MG63 (cell line): ENCODE data around the gene IL9. TPM values are rescaled to one million over a fixed set of nuclear protein-coding genes. Genes with fewer than 3 reads are reported as not detected.

ENCODE experiments used
- DNase-seq: peaks from one replicate; pipeline ENCODE4 v3.0.0-alpha.2; 2020
- H3K27me3 ChIP-seq: fragments of 250-450 bp; sonication (Bioruptor Pico); 2 replicates; pipeline ENCODE4 v1.5.1; 2020; ENCODE audit warnings: mild to moderate bottlenecking, moderate library complexity
- H3K36me3 ChIP-seq: fragments of 250-450 bp; sonication (Bioruptor Pico); 2 replicates; pipeline ENCODE4 v1.5.1; 2020; ENCODE audit warnings: mild to moderate bottlenecking, moderate library complexity
- H3K4me3 ChIP-seq: fragments of 250-450 bp; sonication (Bioruptor Pico); 2 replicates; pipeline ENCODE4 v1.5.1; 2020; ENCODE audit warnings: mild to moderate bottlenecking, moderate library complexity
- H3K9me3 ChIP-seq: fragments of 250-450 bp; sonication (Bioruptor Pico); 2 replicates; pipeline ENCODE4 v1.5.1; 2020; ENCODE audit warnings: mild to moderate bottlenecking, moderate library complexity
- total RNA-seq: library from RNA; depleted of rRNA; stranded (reverse); fragments of >200 nt; shearing (Covaris generic); gene quantifications from 2 replicates; pipeline ENCODE4 v1.2.3, GENCODE V29; 2014; ENCODE audit warnings: low replicate concordance

IL9 gene
- total RNA-seq, 1 experiment from 2014 or later = not detected

DNA sequence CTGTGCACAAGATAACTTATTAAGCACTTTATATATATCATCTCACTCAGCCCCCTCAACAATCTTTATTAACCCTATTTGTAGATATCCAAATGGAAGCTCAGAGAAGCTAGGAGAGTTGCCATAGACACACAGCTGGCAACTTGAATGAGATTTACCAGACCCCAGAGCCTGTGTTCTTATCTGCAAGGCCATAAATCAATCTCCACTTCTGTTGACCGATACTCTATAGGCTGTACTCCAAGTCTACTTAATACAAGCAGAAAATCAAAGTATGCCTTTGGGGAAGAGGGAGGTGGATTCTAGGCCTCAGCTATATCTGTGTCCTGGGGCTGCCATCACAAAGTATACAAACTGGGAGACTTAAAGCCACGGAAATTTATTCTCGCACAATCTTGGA lies 6.0 kb upstream of the IL9 start:
- Histone ChIP-seq H3K9me3 (no peaks in the 10 kb centered on the region), H3K36me3 (no peaks in the 10 kb centered on the region), H3K27me3 (peaks cover 13% of the 10 kb centered on the region), H3K4me3 (no peak overlapping the region)
- no peak for DNase-seq

DNA sequence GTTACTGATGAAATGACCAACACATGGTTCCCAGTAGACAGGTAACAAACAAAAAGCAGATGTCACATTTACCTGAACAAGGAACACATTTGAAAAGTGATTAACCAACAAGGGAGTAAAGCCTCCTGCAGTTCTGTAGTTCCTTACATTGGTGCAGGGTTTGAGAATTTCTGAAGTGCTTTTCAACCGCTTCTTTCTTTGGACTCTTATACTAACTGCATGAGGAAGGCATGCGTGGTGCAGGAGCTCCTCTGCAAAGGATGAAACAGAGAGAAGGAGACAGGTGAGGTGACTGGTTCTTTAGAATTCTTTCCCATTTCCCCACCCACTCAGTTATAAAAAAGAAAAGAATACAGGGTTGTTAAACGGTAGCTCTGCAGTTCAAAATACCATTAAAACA lies 4.6 kb upstream of the IL9 start:
- Histone ChIP-seq H3K4me3 (no peak overlapping the region), H3K27me3 (peaks cover 9% of the 10 kb centered on the region), H3K9me3 (no peaks in the 10 kb centered on the region), H3K36me3 (no peaks in the 10 kb centered on the region)
- DNase-seq = no peak

DNA sequence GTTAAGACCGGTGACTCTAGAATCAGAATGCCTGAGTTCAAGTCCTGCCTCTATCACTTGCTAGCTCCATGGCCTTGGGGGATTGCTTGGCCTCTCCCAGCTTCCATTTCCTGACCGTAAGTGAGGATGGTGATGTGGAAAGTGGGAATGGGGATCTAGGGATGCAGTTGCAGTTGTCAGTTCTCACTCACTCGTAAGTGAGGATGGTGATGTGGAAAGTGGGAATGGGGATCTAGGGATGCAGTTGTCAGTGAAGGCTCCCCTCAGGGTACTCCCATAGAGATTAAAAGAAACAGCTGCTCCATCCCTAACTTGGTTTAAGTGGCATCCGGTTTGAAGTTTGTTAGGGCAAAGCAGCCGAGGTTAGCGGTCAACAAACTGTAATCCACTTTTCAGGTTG lies 3.0 kb upstream of the IL9 start:
- Histone ChIP-seq H3K4me3 (no peak overlapping the region), H3K27me3 (peaks cover 9% of the 10 kb centered on the region), H3K9me3 (no peaks in the 10 kb centered on the region), H3K36me3 (no peaks in the 10 kb centered on the region)
- no peak for DNase-seq

DNA sequence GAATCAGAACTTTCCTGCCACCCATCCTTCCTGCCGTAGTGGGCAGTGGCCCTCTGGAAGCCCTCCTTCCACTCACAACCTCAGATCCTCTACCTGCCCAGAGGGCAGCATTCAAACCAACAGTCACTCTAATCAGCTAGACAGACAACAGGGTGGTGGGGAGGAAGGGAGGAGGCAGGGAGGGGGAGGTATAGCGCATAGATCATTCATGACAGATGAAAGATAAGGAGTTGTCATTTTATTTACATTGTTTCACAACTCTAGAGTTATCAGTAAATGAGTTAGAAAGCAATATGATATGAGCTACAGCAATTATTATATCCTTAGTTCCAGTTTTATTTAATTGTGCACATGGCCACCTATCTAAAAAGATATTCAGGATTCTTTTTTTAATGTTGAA lies 852 bp downstream of the IL9 start:
- Histone ChIP-seq H3K4me3 (no peak overlapping the region), H3K27me3 (peaks cover 4% of the 10 kb centered on the region; the same call in 1 of the 2 replicates), H3K9me3 (no peaks in the 10 kb centered on the region), H3K36me3 (no peaks in the 10 kb centered on the region)
- DNase-seq = no peak

DNA sequence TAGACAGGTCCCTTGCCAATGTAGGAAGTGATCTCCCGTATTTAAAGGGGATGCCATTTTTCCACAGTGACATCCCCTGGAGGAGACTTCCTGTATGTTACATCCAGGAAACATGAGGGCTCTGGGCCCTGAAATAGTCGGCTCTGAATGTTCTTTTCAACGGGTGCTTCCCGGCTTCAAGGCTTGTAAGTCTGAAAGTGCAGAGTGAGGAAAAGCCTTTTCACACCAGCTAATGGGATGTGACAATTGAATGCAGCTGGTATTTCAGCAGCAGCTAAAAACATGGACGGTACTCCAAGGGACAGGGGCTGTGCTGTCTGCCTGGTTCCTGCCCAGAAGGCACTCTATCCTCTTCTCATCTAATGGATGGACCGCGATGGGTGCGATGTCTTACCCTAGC lies 1.4 kb downstream of the IL9 start:
- DNase-seq = no peak
- Histone ChIP-seq H3K36me3 (no peaks in the 10 kb centered on the region), H3K9me3 (no peaks in the 10 kb centered on the region), H3K27me3 (peaks cover 4% of the 10 kb centered on the region; the same call in 1 of the 2 replicates), H3K4me3 (no peak overlapping the region)

DNA sequence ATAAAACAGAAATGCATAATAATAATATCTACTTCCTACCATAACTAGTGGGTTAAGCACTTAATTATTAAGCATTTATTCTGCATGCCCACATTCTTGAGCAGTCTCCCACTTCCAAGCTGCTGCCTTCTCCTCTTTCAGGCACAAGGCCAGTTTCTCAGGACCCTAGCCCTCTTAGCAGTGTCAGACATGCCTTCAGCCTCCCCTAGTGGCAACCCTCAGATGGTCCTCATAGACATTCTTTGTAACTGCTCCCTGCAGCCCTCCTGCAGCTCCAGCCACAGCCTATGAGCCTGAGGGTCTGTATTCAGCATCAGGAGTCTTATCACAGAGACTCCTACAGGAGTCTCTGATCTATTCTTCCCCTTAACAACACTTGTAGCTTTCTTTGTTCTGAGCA lies 3.9 kb downstream of the IL9 start:
- no peaks in the 10 kb centered on the region for H3K36me3 ChIP-seq
- no peaks in the 10 kb centered on the region for H3K9me3 ChIP-seq
- no peaks in the 10 kb centered on the region for H3K27me3 ChIP-seq
- no peak for DNase-seq
- no peak overlapping the region for H3K4me3 ChIP-seq

DNA sequence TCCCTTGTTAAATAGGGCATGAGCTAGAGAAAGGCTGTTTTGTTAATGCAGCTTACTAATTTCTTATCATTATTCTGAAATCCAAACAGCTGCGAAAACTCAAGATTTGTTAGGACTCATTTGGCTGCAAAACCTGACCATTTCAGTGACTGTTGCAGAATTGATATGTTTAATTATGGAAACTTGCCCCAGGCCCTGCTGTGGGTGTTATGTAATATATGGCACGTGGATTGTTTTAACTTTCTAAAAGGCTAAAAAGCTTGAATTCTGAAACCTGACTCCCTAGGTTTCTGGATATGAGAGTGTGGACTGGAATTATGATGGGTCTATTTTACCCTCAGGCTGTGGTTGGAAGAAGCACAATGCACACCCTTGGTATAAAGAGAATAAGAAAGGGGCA lies 4.4 kb downstream of the IL9 start:
- H3K9me3 ChIP-seq = no peaks in the 10 kb centered on the region
- H3K36me3 ChIP-seq = no peaks in the 10 kb centered on the region
- H3K27me3 ChIP-seq = no peaks in the 10 kb centered on the region
- no peak for DNase-seq
- H3K4me3 ChIP-seq = no peak overlapping the region

DNA sequence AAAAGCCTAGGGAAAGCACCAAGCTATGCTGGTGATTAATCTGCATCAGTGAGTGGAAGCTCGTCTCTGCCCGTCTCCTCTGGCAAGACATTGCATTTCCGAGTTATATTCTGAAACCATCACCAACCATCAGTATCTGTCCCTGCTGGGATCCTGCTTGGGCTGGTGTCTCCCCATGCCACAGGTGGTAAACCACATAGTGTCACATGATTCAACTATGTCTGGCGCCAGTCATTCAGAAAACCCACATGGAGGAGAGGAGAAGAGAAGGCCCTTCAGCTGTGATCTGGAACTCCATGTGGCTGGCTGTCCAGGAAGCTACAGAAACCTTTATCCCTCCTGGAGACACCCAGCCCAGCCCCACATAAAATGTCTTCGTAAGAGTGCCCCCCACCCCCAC lies 4.8 kb downstream of the IL9 start:
- DNase-seq = no peak
- Histone ChIP-seq H3K36me3 (no peaks in the 10 kb centered on the region), H3K27me3 (no peaks in the 10 kb centered on the region), H3K9me3 (no peaks in the 10 kb centered on the region), H3K4me3 (no peak overlapping the region)

DNA sequence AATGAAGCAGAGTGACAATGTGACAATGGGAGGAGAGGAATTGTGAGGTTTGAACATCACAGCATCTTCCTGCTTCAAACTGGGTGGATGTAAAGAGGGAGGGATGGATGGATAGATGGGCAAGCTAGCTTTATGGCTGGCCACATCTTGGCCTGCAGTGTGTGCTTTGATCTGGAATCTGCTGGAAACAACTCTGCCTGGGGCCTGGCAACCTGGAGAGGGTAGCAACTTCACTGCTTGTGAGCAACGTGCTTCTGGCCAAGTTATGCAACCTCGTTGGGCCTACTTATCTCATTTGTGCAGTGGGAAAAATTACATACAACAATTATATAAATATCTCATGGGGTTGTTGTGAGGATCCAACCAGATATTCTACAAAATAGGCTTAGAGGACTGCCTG lies 5.3 kb downstream of the IL9 start:
- Histone ChIP-seq H3K4me3 (no peak overlapping the region), H3K27me3 (no peaks in the 10 kb centered on the region), H3K36me3 (no peaks in the 10 kb centered on the region), H3K9me3 (no peaks in the 10 kb centered on the region)
- DNase-seq = no peak

DNA sequence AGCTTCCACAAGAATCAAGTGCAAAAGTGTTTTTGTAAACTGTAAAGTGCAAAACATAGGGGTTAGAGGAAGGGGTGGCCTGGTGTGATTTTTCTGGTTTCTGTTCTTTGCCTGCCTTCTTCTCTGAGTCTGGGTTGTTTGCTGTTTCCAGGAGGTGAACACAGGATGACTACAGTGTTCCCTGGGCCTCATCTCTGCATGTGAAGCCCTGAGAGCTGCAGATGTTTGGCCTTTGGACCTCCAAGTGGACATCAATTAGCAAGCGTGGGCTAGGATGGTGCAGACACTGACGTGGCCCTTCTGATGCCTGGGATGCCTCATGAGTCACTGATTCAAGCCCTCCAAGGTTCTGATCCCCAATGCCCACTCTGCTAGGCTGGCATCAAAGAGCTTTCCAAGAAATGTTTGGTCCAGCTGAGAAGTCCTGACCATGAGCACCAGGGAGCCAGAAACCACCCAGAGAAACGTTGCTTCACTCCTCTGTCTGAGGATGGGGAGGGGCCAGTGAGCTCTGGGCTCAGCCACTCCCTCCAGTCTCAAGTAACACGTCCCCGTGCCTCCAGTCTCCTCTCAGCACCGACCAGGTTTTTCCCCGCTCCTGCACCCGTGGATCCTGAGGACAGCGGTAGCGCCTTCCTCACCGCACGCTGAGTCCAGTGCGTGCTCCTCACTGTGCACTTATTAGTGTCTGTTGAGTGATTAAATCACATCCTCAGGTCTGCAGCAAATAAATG lies 7.6 kb downstream of the IL9 start:
- H3K27me3 ChIP-seq = no peaks in the 10 kb centered on the region; the same call in 1 of the 2 replicates
- H3K36me3 ChIP-seq = no peaks in the 10 kb centered on the region
- no peak for DNase-seq
- H3K4me3 ChIP-seq = no peak overlapping the region
- no peaks in the 10 kb centered on the region for H3K9me3 ChIP-seq

DNA sequence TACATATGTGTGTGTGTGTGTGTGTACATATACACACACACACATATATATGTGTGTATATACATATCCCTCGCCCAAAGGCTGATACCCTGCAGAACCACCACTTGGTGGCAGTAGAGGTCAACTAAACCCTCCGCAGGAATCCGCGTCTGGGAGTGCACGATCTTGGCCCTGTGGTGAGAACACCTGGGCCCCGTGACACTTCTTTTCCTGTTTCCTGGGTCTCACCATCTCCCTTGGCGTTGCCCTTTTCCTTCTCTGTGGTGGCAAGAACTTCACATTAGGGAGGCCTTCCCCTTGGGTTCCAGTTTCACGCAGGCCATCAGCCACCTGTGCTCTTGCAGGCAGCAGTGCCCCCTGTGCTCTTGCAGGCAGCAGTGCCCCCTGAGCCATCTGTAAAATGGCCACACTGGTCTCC lies 8.2 kb downstream of the IL9 start:
- H3K4me3 ChIP-seq = no peak overlapping the region
- DNase-seq = peak; percentile 69
- no peaks in the 10 kb centered on the region for H3K36me3 ChIP-seq
- no peaks in the 10 kb centered on the region for H3K9me3 ChIP-seq
- H3K27me3 ChIP-seq = no peaks in the 10 kb centered on the region; the same call in 1 of the 2 replicates

DNA sequence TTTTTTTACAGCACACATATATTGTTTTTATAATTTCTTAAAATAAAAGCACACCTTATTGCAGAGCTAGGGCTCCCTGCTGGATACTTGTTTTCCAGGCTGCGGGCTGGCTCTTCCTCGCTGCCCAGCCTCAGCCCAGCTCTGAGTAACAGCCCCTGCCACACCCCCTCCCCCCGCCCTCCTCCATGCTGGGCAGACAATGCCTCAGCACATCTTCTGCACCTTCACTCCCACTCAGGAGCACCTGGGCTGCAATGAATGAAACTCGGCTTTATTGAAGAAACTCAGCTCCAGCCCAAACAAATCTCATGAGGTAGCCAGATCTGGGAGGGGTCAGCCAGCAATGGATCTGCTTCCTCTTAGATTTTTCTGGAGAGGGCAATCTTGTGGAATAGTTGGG lies 9.5 kb downstream of the IL9 start:
- H3K27me3 ChIP-seq = no peaks in the 10 kb centered on the region; the same call in 1 of the 2 replicates
- H3K9me3 ChIP-seq = no peaks in the 10 kb centered on the region
- H3K4me3 ChIP-seq = no peak overlapping the region
- no peaks in the 10 kb centered on the region for H3K36me3 ChIP-seq
- DNase-seq = no peak

DNA sequence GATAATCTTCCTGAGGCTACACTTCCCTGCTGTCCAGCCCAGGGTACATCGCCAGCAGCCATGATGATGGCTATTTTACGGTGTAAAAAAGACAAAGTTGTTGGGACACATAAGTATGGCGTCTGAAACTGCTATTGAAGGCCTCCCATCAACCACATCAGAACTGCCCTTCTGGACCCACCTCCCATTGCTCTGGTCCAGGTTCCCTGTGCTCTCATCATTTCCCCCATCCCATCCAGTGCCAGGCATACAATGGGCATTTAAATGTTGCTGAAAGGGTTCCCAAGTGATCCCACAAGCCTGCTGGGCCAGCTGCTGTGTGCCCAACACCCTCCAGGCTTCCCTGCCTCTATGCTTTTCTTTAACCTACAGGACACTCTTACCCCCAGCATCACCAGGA lies 10.6 kb downstream of the IL9 start:
- no peaks in the 10 kb centered on the region for H3K36me3 ChIP-seq

DNA sequence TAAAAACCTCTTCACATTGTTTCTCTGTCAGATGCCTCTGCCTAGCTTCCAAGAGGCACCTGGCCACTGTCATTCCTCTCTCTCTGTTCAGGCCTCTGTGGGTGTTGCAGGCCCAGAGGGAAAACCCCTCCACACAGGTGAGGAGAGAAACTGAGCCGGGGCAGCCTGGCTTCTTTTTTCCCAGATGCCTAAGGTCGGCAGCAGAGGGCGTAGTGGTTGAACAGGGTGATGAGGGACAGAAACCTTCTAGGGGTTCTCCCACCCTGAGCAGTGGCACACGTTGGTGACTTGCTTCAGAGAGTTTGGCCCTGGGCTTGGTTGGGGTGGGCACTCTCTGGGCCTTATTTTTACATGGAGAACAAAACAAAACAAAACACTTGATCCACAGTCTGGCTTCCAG lies 12.2 kb downstream of the IL9 start:
- Histone ChIP-seq H3K9me3 (no peaks in the 10 kb centered on the region), H3K36me3 (no peaks in the 10 kb centered on the region), H3K4me3 (no peak overlapping the region), H3K27me3 (no peaks in the 10 kb centered on the region; the same call in 1 of the 2 replicates)
- DNase-seq = no peak

More for the DNA sequence above, 10.6 kb downstream of the IL9 start:
- H3K9me3 ChIP-seq = no peaks in the 10 kb centered on the region
- DNase-seq = no peak
- H3K4me3 ChIP-seq = no peak overlapping the region
- H3K27me3 ChIP-seq = no peaks in the 10 kb centered on the region; the same call in 1 of the 2 replicates

DNA sequence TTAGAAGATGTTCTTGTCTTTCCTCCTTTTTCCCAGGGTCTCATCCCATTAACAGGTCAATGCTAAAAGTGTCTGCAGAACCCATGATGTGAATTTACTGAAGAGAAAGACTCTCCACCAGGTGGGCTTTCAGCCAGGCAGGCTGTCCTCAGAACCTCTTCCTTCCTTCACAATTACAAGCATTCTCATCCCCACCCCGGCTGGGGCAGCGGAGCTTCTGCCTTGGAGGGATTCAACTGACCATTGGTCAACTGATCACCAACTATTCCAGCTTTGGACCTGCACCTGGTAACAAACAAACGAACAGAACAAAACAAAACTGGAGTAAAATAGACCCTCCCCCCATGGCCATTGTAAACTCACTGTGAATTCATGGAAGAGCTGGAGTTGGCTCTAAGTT lies 12.6 kb downstream of the IL9 start:
- Histone ChIP-seq H3K27me3 (no peaks in the 10 kb centered on the region; the same call in 1 of the 2 replicates), H3K36me3 (no peaks in the 10 kb centered on the region), H3K4me3 (no peak overlapping the region), H3K9me3 (no peaks in the 10 kb centered on the region)
- DNase-seq = no peak

DNA sequence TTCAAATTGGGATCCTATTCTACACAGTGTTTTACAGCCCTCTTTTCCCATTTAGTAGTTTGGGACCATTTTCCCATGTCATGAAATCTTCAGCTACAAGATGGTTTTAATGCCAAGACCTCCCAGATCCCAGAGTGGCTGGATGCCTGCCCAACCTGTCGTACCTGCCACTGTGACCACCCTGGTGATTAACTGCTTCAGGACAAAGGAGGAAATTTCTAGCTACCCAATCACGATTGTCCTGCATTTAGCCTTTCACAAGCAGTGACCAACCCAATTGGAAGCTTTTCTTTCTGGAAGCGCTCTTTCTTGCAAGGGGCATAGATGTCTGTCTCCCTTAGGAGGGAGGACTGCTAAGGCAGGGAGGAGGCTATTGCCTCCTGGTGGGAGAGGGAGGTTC lies 13.8 kb downstream of the IL9 start:
- Histone ChIP-seq H3K36me3 (no peaks in the 10 kb centered on the region), H3K27me3 (no peaks in the 10 kb centered on the region; the same call in 1 of the 2 replicates), H3K4me3 (no peak overlapping the region), H3K9me3 (no peaks in the 10 kb centered on the region)
- DNase-seq = no peak

DNA sequence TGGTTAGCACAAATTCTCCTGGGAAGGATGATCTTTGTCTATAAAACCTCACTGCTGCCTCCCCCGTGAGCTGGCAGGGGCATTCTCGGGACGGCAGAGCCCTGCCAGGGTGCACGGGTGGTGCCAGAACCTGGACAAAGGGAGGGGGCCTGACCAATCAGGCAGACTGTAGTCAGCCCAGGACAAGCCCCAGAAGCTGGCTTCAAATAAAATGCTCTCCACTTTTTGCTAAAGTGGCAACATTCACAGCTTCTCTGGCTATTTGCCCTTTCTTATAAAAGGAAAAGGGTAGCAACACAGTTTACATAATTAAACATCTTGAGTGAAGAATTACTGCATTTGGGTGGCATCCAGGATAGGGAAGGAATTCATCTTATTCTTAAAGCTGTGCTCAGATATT lies 14.4 kb downstream of the IL9 start:
- Histone ChIP-seq H3K4me3 (no peak overlapping the region), H3K9me3 (no peaks in the 10 kb centered on the region), H3K36me3 (no peaks in the 10 kb centered on the region), H3K27me3 (no peaks in the 10 kb centered on the region; the same call in 1 of the 2 replicates)
- DNase-seq = peak; percentile 68

DNA sequence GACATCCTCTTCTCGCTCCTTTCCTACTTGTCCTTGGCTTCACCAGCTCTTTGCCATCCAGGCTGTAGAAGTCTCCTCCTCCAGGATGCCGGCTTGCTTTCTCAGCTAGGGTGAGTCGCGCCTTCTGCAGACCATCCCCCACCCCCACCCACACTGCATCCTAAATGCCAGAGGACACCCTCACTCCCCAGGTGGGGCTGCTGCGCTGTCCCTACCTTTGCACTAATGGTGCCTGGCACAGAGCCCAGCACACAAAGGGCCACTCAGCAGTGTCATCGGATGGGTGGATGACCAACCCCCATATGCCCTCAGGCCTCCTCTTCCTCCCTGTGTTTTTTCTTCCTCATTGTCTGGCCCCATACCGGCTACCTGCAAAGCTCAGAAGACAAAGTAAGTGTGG lies 14.8 kb downstream of the IL9 start:
- peak; percentile 41 for DNase-seq

More for the DNA sequence above, 14.8 kb downstream of the IL9 start:
- H3K36me3 ChIP-seq = no peaks in the 10 kb centered on the region
- H3K27me3 ChIP-seq = no peaks in the 10 kb centered on the region; the same call in 1 of the 2 replicates
- H3K9me3 ChIP-seq = no peaks in the 10 kb centered on the region
- H3K4me3 ChIP-seq = no peak overlapping the region
